HG02678 (cell line): ENCODE results near the gene DDX54.
A peak's percentile ranks its signal among the peaks of the same experiment; 100 is the strongest.

Experiments used
- ATAC-seq: cut with Tn5 transposase; IDR thresholded peaks from one replicate; pipeline ENCODE4 v1.9.1; 2021; ENCODE audit warnings: mild to moderate bottlenecking, moderate library complexity; ENCODE audit not compliant: unreplicated experiment

DDX54 gene

GRCh38 chr12:113195598-113195997 lies 10.3 kb upstream of the DDX54 start:
- no peak for ATAC-seq

GRCh38 chr12:113194971-113195391 lies 9.7 kb upstream of the DDX54 start:
- ATAC-seq: no peak

GRCh38 chr12:113191227-113191626 lies 5.9 kb upstream of the DDX54 start:
- ATAC-seq: no peak

- ATAC-seq: no peak
Measured at GRCh38 chr12:113190761-113191160, 5.5 kb upstream of the DDX54 start.

- no peak for ATAC-seq
Measured at GRCh38 chr12:113189361-113189760, 4.1 kb upstream of the DDX54 start.

- no peak for ATAC-seq
Measured at GRCh38 chr12:113186666-113187325, 1.5 kb upstream of the DDX54 start.

GRCh38 chr12:113186033-113186365 lies 721 bp upstream of the DDX54 start:
- ATAC-seq: no peak

GRCh38 chr12:113184900-113185179 lies 438 bp downstream of the DDX54 start:
- ATAC-seq: peak; percentile 81

- peak; percentile 49 for ATAC-seq
Measured at GRCh38 chr12:113184098-113184899, 979 bp downstream of the DDX54 start.

GRCh38 chr12:113183030-113183589 lies 2.2 kb downstream of the DDX54 start:
- no peak for ATAC-seq

GRCh38 chr12:113181975-113182374 lies 3.3 kb downstream of the DDX54 start:
- ATAC-seq: no peak

- no peak for ATAC-seq
Measured at GRCh38 chr12:113180333-113180732, 4.9 kb downstream of the DDX54 start.

- no peak for ATAC-seq
Measured at GRCh38 chr12:113179023-113179422, 6.3 kb downstream of the DDX54 start.

GRCh38 chr12:113174461-113175384 lies 10.6 kb downstream of the DDX54 start:
- peak; percentile 41 for ATAC-seq

GRCh38 chr12:113173081-113173698 lies 12.1 kb downstream of the DDX54 start:
- peak; percentile 86 for ATAC-seq

GRCh38 chr12:113172185-113172584 lies 13.1 kb downstream of the DDX54 start:
- no peak for ATAC-seq

- ATAC-seq: no peak
Measured at GRCh38 chr12:113171543-113171942, 13.7 kb downstream of the DDX54 start.

GRCh38 chr12:113170926-113171325 lies 14.4 kb downstream of the DDX54 start:
- no peak for ATAC-seq

- ATAC-seq: no peak
Measured at GRCh38 chr12:113170457-113170856, 14.8 kb downstream of the DDX54 start.

- ATAC-seq: no peak
Measured at GRCh38 chr12:113169697-113170096, 15.6 kb downstream of the DDX54 start.

GRCh38 chr12:113167868-113168267 lies 17.4 kb downstream of the DDX54 start:
- ATAC-seq: no peak
